SU-DHL-6 (cell line): ENCODE data around the gene HELZ.

Experiments
- EZH2phosphoT487 ChIP-seq: fragments of 200-600 bp; sonication (generic), shearing (Covaris generic); conservative IDR thresholded peaks from 2 replicates; pipeline ENCODE4 v1.6.1; 2018; ENCODE audit warnings: mild to moderate bottlenecking, antibody characterized with exemption, low read length, moderate library complexity, mixed read lengths
- TF ChIP-seq, protein P1 (sequence below): fragments of 200-600 bp; sonication (generic); IDR thresholded peaks from one replicate; pipeline ENCODE4 v1.5.1; 2017; ENCODE audit warnings: antibody characterized with exemption, mild to moderate bottlenecking, low read length, moderate library complexity; ENCODE audit not compliant: insufficient read depth, poor library complexity, severe bottlenecking

DNA sequence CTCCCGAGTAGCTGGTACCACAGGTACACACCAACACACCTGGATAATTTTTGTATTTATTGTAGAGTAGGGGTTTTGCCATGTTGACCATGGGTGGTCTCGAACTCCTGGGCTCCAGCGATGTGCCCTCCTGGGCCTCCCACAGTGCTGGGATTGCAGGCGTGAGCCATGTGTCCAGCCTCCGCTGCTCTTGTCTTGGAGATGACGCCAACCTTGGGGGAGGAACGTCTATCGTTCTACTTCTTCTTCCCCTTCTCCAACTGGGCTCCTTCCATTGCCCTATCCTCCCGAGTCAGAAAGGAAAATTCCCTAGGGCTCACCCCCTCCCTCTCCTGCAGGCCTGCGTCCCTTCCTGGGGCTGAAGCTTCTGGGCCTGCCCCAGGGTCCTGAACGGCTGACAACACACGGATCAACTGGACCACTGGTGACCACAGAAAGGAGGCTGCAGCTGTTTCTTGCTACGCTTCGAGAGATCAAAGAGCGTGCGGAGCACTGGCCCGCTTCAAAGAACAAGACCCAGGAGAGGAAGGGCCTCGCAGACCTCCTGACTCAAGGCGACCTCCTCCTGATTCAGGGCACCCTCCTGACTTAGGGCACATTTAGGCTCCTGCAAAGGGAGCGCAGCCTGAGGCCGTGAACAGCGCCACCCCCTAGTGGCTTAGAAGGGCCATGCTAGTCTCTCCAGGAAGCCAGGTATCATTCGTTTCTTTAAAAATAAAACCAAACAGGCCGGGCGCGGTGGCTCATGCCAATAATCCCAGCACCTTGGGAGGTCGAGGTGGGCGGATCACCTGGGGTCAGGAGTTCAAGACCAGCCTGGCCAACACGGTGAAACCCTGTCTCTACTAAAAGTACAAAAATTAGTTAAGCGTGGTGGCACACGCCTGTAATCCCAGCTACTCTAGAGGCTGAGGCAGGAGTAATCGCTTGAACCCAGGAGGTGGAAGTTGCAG, 48.5 kb upstream of the HELZ start:
- TF ChIP-seq, protein P1, sequence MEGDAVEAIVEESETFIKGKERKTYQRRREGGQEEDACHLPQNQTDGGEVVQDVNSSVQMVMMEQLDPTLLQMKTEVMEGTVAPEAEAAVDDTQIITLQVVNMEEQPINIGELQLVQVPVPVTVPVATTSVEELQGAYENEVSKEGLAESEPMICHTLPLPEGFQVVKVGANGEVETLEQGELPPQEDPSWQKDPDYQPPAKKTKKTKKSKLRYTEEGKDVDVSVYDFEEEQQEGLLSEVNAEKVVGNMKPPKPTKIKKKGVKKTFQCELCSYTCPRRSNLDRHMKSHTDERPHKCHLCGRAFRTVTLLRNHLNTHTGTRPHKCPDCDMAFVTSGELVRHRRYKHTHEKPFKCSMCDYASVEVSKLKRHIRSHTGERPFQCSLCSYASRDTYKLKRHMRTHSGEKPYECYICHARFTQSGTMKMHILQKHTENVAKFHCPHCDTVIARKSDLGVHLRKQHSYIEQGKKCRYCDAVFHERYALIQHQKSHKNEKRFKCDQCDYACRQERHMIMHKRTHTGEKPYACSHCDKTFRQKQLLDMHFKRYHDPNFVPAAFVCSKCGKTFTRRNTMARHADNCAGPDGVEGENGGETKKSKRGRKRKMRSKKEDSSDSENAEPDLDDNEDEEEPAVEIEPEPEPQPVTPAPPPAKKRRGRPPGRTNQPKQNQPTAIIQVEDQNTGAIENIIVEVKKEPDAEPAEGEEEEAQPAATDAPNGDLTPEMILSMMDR = peak; percentile 80
- no peak for TF ChIP-seq EZH2phosphoT487
